ENCODE data around the gene ARID4A.
"Not testable (repeated sequence)": the region's sequence is repeated elsewhere in the genome, so short reads cannot be mapped to it uniquely, and the experiment has no call there.

ARID4A gene, protein sequence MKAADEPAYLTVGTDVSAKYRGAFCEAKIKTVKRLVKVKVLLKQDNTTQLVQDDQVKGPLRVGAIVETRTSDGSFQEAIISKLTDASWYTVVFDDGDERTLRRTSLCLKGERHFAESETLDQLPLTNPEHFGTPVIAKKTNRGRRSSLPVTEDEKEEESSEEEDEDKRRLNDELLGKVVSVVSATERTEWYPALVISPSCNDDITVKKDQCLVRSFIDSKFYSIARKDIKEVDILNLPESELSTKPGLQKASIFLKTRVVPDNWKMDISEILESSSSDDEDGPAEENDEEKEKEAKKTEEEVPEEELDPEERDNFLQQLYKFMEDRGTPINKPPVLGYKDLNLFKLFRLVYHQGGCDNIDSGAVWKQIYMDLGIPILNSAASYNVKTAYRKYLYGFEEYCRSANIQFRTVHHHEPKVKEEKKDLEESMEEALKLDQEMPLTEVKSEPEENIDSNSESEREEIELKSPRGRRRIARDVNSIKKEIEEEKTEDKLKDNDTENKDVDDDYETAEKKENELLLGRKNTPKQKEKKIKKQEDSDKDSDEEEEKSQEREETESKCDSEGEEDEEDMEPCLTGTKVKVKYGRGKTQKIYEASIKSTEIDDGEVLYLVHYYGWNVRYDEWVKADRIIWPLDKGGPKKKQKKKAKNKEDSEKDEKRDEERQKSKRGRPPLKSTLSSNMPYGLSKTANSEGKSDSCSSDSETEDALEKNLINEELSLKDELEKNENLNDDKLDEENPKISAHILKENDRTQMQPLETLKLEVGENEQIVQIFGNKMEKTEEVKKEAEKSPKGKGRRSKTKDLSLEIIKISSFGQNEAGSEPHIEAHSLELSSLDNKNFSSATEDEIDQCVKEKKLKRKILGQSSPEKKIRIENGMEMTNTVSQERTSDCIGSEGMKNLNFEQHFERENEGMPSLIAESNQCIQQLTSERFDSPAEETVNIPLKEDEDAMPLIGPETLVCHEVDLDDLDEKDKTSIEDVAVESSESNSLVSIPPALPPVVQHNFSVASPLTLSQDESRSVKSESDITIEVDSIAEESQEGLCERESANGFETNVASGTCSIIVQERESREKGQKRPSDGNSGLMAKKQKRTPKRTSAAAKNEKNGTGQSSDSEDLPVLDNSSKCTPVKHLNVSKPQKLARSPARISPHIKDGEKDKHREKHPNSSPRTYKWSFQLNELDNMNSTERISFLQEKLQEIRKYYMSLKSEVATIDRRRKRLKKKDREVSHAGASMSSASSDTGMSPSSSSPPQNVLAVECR

DNA sequence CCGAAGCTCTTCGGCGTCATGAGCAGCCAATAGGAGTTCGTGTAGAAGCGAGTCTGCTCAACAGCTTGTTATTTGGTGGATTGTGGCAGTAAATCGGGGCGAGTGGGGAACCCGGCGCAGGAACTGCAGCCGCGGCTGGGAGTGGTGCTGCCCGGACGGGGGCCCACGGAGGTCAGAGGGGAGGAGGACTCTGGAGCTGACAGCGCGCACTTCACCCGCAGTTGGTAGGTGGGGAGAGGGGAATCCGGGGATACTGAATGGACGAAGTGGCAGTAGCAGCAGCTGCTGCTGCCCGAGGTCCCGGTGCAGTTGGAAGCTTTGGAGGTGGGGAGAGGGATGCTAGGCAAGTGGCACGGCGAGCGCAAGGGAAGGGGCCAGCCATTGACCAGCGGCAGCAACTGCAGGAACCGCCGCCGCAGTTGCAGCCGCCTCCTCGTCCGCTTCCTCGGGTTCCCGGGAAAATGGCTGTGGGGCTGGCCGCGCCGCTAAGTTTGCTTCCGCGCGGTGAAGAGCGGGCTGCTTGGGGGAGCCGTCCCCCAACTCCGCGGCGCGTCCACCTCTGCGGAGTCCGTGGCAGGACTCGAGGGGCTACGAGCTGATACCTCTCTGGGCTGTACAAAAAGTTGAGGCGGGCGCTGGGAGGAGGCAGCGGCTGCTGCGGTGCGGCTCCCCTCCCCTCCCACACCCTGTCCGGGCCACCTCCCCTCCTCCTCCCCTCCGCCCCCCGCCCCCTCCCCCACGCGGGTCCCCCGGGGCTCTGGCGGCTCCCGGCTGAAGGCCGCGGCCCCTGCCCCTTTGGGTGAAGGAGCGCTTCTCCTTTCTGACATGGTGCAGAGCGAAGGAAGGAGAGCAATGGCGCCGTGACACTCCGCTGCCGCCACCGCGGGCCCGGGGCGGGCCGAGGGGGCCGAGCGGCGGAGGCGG, at the start of gene ARID4A:
Gene ARID4A, plus strand, starts transcription at position 79 of the 924 bp plus-strand sequence. CDS start 1,300 bp downstream, outside the sequence.
- in situ Hi-C loops (cut with MboI; ENCODE audit: low sequenced_read_pairs): no loop called here

DNA sequence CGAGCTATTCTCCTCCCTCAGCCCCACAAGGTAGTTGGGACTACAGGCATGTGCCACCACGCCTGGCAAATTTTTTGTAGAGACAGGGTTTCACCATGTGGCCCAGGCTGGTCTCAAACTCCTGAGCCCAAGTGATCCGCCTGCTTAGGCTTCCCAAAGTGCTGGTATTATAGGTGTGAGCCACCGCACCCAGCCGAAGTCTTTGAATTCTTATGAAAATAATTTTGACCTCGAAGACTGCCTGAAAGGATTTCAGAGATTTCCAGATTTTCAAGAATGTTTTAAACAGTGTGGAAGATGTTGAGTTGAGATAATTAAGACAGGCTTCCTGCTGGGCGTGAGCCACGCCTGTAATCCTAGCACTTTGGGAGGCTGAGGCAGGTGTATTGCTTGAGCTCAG, 48.7 kb upstream of the ARID4A start:
- in situ Hi-C loops (cut with MboI; ENCODE audit: low sequenced_read_pairs): no loop called here

DNA sequence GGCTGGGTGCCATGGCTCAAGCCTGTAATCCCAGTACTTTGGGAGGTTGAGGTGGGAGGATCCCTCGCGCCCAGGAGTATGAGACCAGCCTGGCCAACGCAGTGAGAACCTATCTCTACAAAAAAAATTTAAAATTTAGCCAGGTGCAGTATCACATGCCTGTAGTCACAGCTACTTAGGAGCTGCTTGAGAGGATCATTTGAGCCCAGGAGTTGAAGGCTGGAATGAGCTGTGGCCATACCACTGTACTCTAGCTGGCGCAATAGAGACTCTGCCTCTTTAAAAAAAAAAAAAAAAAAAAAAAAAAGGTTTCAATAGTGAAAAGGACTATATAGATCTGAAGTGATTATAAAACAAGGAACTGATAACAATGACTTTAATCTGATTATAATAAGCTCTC, 40.2 kb upstream of the ARID4A start:
- in situ Hi-C loops (cut with MboI; ENCODE audit: low sequenced_read_pairs): no loop called here

DNA sequence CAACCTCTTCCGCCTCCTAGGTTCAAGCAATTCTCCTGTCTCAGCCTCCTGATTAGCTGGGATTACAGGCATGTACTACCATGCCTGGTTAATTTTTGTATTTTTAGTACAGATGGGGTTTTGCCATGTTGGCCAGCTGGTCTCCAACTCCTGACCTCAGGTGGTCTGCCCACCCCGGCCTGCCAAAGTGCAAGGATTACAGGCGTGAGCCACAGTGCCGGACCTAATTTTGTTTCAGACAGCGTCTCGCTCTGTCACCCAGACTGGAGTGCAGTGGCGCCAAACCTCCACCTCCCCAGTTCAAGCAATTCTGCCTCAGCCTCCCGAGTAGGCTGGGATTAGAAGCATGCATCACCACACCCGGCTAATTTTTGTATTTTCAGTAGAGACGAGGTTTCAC, 36.4 kb upstream of the ARID4A start:
- in situ Hi-C loops (cut with MboI; ENCODE audit: low sequenced_read_pairs): not testable (repeated sequence)

DNA sequence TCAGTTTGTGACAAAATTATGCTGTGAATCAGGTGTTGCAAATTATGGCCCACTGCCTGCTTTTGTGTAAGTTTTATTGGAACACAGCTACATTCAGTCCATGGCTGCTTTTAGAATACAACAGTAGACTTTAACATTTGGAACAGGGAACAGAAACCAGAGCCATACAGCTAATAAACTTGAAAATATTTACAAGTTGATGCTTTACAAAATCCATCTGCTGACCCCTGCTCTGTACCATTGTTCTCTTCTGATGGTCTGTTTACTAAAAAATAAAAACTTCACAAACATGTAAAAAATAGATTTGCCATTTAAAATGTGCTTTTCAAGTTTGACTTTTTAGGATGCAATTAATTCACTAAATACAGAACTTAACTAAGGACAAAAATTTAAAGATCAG, 33.0 kb upstream of the ARID4A start:
- in situ Hi-C loops (cut with MboI; ENCODE audit: low sequenced_read_pairs): no loop called here

DNA sequence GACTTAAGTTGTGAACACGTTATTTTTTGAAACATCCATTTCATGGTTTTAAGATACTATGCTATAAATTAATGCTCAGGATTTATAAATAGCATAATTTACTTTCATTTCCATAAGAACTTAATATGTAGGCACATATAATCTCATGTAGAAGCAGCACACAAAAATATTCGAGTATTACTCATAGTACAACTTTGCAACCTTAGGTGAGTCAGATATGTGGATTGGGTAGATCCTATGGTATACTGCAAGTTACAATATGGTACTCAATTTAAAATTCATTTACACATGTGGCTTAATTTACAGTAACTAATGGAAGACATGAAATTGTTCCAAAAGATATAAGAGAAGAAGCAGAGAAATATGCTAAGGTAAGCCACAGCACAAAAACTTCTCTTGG, 27.7 kb upstream of the ARID4A start:
- in situ Hi-C loops (cut with MboI; ENCODE audit: low sequenced_read_pairs): no loop called here

DNA sequence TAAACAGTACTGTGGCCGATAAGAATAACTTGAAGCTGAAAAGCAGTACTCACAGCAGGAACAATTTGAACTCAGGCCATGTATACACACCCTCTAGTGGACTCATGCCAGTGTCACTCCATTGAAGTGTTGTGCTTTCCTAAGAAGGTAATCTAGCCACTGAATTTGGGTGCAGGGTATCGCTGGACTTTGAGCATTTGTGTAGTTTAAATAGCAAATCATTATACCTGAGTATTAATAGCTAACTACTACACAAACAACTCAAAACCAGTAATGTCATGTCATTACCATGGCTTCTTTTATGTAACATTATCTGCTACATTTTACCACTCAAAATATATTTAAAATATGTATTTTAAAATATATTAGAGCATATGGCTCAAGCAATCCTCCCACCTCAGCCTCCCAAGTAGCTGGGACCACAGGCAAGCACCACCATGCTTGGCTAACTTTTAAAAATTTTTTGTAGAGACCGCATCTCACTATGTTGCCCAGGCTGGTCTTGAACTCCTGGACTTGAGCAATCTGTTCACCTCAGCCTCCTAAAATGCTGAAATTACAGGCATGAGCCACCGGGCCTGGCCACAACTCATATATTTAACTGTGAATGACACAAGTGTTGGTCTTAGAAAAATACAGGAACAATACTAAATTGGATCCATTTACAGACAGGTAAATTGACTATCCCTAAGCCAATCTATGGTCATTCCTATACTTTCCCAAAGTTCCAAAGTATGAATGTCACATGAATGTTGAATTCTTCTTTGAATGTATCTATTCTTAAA, 25.6 kb upstream of the ARID4A start:
- in situ Hi-C loops (cut with MboI; ENCODE audit: low sequenced_read_pairs): no loop called here

DNA sequence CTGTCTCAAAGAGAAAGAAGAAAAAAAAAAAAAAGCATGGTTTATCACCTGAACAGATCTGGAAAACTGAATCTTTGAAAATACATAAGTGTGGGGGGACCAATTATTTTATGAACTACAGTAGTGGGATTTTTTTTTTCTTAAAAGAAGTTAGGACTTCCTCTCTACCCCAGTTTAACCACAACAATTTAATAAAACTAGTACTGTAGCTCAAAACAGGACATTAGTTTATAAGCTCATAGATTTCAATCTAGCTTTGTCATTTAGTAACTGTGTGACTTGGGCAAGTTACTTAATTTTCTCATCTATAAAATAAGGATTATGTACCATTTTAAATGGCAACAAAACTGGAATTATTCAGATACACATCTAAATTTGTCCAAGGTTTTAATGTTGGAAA, 23.5 kb upstream of the ARID4A start:
- in situ Hi-C loops (cut with MboI; ENCODE audit: low sequenced_read_pairs): no loop called here

DNA sequence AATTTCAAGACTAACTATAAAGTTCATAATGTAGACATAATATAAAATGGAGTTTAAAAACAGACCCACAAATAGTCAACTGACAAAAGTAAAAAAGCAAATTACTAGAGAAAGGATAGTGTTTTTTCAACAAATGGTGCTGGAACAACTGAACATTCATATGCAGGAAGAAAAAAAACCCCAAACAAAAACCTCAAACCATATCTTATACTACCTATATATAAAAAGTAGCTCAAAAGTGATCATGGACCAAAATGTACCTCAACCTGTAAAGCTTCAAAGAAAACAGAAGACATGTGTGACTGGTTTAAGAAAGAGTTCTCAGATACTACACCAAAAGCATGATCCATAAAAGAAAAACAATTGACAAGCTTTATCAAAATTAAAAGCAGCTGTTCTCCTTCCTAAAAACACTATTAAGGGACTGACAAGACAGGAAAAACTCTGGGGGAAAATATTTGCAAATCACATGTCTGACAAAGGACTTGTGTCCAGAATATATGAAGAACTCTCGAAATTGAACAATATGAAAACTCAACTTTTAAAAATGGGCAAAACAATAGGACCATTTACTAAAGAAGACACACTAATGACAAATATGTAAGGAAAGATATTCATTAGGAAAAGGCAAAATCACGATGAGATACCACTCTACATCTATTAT, 22.7 kb upstream of the ARID4A start:
- in situ Hi-C loops (cut with MboI; ENCODE audit: low sequenced_read_pairs): no loop called here

DNA sequence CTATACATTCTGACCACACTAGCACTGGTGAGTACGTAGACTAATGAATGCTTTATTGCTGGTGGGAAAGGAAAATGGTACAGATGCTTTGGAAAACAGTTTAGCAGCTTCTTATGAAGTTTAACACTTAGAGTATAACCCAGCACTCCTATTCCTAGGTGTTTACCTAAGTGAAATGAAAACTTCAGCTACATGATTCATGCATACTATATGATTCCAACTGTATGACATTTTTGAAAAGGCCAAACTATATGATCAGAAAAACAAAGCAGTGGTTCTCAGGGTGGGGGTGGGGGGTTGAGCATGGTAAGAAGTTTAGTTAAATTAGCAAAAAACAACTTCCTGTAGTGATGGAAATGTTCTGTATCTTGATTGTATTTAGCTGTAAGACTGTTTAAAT, 22.1 kb upstream of the ARID4A start:
- in situ Hi-C loops (cut with MboI; ENCODE audit: low sequenced_read_pairs): no loop called here

DNA sequence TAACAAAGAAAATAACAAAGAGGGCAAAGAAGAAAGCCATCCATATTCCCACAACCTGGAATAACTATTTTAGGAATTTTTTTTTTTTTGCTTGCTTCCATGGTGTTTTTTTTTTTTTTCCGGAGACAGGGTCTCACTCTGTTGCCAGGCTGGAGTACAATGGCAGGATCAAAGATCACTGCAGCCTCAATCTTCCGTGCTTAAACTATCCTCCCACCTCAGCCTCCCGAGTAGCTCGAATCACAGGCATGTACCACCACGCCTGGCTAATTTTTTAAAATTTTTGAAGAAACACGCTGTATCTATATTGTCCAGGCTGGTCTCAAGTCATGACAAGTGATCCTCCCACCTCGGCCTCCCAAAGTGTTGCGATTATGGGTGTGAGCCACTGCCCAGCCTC, 20.2 kb upstream of the ARID4A start:
- in situ Hi-C loops (cut with MboI; ENCODE audit: low sequenced_read_pairs): no loop called here

DNA sequence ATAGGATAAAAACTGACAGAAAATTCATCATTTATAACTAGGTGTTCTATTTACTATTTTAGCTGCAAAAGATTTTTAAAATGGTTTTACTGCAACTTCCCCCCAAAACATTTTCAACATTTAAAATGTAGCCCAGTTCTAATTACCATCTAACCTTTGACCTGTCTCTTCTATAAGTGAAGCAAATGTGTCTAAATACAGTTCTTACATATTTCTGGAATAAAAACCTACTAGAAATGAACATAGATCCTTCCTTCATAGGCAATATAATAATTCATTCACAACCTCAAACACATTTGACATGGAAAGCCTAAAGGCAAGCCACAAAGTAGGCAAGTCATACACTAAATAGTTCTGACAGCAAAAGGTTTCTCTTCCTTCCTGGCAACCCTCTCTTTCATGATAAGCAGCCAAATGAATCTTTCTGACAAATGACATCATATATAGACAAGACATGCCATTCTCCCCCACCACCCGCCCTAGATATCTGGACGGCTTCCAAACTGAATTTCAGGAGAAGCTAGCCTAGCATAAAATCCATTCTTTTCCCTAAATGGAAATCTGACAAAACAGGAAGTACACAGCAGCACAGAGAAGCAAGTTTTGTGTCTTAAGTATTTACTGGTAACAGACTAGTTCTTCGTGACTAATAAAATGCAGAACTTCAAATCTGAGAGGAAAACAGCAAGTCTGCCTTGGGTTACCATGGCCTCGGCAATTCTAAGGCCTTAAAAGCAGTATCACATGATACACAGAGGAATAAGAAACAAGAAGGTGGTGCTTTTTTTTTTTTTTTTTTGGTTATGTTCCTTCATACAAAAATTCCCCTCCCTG, 17.2 kb upstream of the ARID4A start:
- in situ Hi-C loops (cut with MboI; ENCODE audit: low sequenced_read_pairs): no loop called here

DNA sequence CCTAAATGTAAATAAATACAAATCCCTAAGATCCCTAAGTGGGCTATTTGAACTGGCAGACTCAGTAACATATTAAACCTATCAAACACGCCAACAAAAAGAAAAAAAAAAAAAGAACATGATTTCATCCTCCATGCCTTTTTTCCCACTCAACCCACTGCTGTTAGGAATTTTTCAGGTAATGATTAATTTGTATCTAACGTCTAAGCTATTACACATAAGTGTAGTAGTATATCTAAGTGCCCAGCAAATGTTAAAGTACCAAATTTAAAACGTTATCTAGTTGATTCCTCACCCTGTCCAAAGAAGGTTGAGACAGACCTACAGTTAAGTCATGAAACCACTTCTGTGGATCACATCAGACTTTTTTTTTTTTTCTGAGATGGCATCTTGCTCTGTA, 16.4 kb upstream of the ARID4A start:
- in situ Hi-C loops (cut with MboI; ENCODE audit: low sequenced_read_pairs): no loop called here

DNA sequence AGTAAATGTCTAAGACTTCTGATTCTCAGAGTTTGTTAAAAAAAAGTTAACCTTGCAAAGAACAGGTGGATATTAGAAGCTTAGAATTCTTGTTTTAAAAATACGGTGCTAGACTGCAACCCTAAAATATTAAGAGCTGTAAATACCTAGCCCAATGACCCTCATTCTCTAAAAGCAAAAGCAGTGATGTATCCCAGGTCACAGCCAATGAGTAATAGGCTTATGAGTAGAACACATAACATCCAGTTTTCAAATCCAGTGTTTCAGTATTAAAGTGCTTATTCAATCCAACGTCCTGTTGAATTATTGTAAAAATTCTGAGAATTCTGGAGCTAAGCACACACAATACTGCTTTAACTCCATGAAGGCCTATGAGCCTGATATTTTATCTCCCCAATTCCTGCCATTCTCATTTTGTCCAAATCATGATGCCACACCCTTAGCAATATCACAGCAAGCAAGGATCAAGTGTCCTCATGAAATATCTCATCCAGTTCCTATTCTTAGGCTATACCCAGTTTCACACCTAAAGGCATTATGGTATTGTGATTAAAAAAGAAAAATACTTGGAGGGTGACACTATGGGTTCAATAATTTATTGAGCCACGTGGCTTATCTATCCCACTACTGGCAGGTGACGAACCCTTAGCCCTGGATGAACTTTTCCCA, 15.3 kb upstream of the ARID4A start:
- in situ Hi-C loops (cut with MboI; ENCODE audit: low sequenced_read_pairs): no loop called here

DNA sequence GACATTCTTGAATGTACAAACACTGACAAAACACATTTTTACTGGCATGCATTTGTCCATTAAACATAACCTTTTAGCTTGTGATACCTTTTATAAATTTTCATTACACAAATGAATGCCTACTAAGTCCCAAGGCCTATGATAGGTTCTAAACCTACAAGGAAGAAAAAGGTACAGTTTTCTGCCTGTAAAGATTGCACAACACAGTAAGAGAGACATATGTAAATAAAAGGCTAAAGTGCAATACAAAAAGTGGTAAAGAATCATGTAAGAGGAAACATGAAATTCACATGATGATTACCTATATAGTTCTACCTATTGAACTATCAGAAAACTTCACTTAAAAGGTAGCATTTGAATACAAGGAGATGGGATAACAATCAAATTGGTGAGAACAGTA, 14.6 kb upstream of the ARID4A start:
- in situ Hi-C loops (cut with MboI; ENCODE audit: low sequenced_read_pairs): no loop called here

DNA sequence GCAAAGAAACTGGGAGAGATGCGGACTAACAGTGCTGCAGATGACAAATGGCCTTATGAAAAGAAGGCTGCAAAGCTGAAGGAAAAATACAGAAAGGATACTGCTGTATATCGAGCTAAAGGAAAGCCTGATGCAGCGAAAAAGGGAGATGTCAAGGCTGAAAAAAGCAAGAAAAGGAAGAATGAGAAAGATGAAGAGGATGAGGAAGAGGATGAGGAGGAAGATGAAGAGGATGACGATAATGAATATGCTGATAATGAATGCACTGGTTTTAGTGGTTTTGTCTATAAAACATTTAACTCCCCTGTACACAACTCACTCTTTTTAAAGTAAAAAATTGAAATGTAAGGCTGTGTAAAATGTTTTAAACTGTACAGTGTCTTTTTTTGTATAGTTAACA, 13.2 kb upstream of the ARID4A start:
- in situ Hi-C loops (cut with MboI; ENCODE audit: low sequenced_read_pairs): no loop called here

DNA sequence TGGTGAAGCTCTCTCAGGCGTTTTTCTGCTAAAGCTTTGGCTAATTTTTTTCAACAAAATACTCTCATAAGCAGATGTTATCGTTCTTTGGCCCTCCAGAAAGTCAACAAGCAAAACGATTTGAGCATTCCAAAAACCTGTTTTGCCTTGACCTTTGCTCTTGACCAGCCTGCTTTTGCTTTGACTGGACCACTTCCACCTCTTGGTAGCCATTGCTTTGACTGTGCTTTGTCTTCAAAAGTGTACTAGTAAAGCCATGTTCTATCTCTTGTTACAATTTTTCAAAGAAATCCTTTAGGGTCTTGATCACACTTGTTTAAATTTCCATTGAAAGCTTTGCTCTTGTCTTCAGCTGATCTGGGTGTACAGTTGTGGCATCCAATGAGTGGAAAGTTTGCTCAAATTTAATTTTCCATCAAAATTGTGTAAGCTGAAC, 10.7 kb upstream of the ARID4A start:
- in situ Hi-C loops (cut with MboI; ENCODE audit: low sequenced_read_pairs): no loop called here

Data from HL-60/S4 treated with phorbol 12-myristate 13-acetate at 8.2 ng/mL for 4 days and 3 days (cell line).